Breast epithelium (tissue), 3 donors: ENCODE measurements around the gene COCH.

ENCODE experiments used
- CTCF ChIP-seq, 3 donors: fragments of 450-650 bp; IDR thresholded peaks; one replicate each; pipeline ENCODE4 v1.5.1; 2016 to 2017; ENCODE audit warnings: antibody characterized with exemption in 3 of 3, mild to moderate bottlenecking in 3 of 3, moderate library complexity in 3 of 3
- POLR2AphosphoS5 ChIP-seq, 3 donors: sonication (generic); formaldehyde crosslinking; IDR thresholded peaks; one replicate each; pipeline ENCODE4 v1.6.1; 2017; ENCODE audit warnings: antibody characterized with exemption in 3 of 3

GRCh38 chr14:30840086-30840779 lies 34.1 kb upstream of the COCH start:
- TF ChIP-seq CTCF (IDR thresholded peaks at IDR 0.05) (no peak), POLR2AphosphoS5 (IDR thresholded peaks at IDR 0.05) (no peak)
